ENCODE data around the gene SFRP2.

GRCh38 chr4:153757407-153757806 is 31.5 kb downstream of the SFRP2 start:
- TF ChIP-seq CTCF (IDR thresholded peaks at IDR 0.05) (no peak), POLR2A (IDR thresholded peaks at IDR 0.05) (no peak), POLR2AphosphoS5 (IDR thresholded peaks at IDR 0.05) (no peak)

Data from breast epithelium (tissue), 3 donors.